IPS DF 19.7 (cell line): ENCODE results near the gene SF3B3.

Experiments used
- DNase-seq: peaks from one replicate; pipeline ENCODE4 v3.0.0-alpha.2; 2013; ENCODE audit warnings: low read depth, low spot score

The SF3B3 gene

GRCh38 chr16:70589998-70590471 is 66.4 kb downstream of the SF3B3 start:
- DNase-seq: no peak

- DNase-seq: no peak
These were observed 67.3 kb downstream of the SF3B3 start for GRCh38 chr16:70590722-70591415.

GRCh38 chr16:70591615-70592014 is 68.0 kb downstream of the SF3B3 start:
- DNase-seq: no peak

GRCh38 chr16:70592106-70592571 is 68.5 kb downstream of the SF3B3 start:
- DNase-seq: no peak

GRCh38 chr16:70593544-70593943 is 69.9 kb downstream of the SF3B3 start:
- DNase-seq: no peak

- DNase-seq: no peak
These were observed 71.0 kb downstream of the SF3B3 start for GRCh38 chr16:70594569-70594968.

GRCh38 chr16:70597135-70597835 is 73.7 kb downstream of the SF3B3 start:
- no peak for DNase-seq

GRCh38 chr16:70598937-70599503 is 75.4 kb downstream of the SF3B3 start:
- DNase-seq: no peak

GRCh38 chr16:70600730-70601129 is 77.1 kb downstream of the SF3B3 start:
- no peak for DNase-seq

- no peak for DNase-seq
These were observed 78.3 kb downstream of the SF3B3 start for GRCh38 chr16:70601576-70602575.

GRCh38 chr16:70602831-70603230 is 79.2 kb downstream of the SF3B3 start:
- no peak for DNase-seq

GRCh38 chr16:70604407-70605282 is 81.0 kb downstream of the SF3B3 start:
- DNase-seq: no peak

GRCh38 chr16:70605283-70605657 is 81.7 kb downstream of the SF3B3 start:
- no peak for DNase-seq

- no peak for DNase-seq
These were observed 84.9 kb downstream of the SF3B3 start for GRCh38 chr16:70608521-70608920.

- no peak for DNase-seq
These were observed 86.9 kb downstream of the SF3B3 start for GRCh38 chr16:70610273-70611223.

GRCh38 chr16:70611224-70611598 is 87.6 kb downstream of the SF3B3 start:
- DNase-seq: no peak

GRCh38 chr16:70611785-70612303 is 88.2 kb downstream of the SF3B3 start:
- DNase-seq: no peak

GRCh38 chr16:70612931-70613330 is 89.3 kb downstream of the SF3B3 start:
- no peak for DNase-seq
